ENCODE results near the gene FAM168B. TPM values are rescaled to one million over a fixed set of nuclear protein-coding genes. Genes with fewer than 3 reads are reported as not detected.

FAM168B gene
- polyA plus RNA-seq, 1 donor = 71.6 TPM

GRCh38 chr2:131046918-131047652 lies 46.2 kb downstream of the FAM168B start:
- DNase-seq = no peak
- H3K27me3 ChIP-seq (ENCODE audit: control insufficient read depth, insufficient read depth, low read length) = no peaks in the 10 kb centered on the region
- H3K9me3 ChIP-seq (ENCODE audit: control insufficient read depth, low read depth, low read length) = no peaks in the 10 kb centered on the region
- H3K27ac ChIP-seq (ENCODE audit: low read length) = no peak overlapping the region
- no peak overlapping the region for H3K4me3 ChIP-seq (ENCODE audit: low read length)
- WGBS (ENCODE audit: insufficient coverage, low lambda C conversion rate) = no CpG with 5 or more reads among the region's 18 CpGs
- H3K36me3 ChIP-seq (ENCODE audit: control insufficient read depth, insufficient read depth, low read length) = peaks cover 55% of the 10 kb centered on the region
- no peaks in the 10 kb centered on the region for H3K4me1 ChIP-seq (ENCODE audit: control insufficient read depth, insufficient read depth, low read length)

GRCh38 chr2:131046028-131046917 lies 47.0 kb downstream of the FAM168B start:
- Histone ChIP-seq H3K9me3 (ENCODE audit: control insufficient read depth, low read depth, low read length) (no peaks in the 10 kb centered on the region), H3K27ac (ENCODE audit: low read length) (no peak overlapping the region), H3K4me3 (ENCODE audit: low read length) (no peak overlapping the region), H3K27me3 (ENCODE audit: control insufficient read depth, insufficient read depth, low read length) (peaks cover 1% of the 10 kb centered on the region), H3K36me3 (ENCODE audit: control insufficient read depth, insufficient read depth, low read length) (peaks cover 47% of the 10 kb centered on the region), H3K4me1 (ENCODE audit: control insufficient read depth, insufficient read depth, low read length) (no peaks in the 10 kb centered on the region)
- no CpG with 5 or more reads among the region's 32 CpGs for WGBS (ENCODE audit: insufficient coverage, low lambda C conversion rate)
- DNase-seq = no peak

- H3K4me1 ChIP-seq (ENCODE audit: control insufficient read depth, insufficient read depth, low read length) = no peaks in the 10 kb centered on the region
- WGBS (ENCODE audit: insufficient coverage, low lambda C conversion rate) = no CpG with 5 or more reads among the region's 8 CpGs
- no peak overlapping the region for H3K4me3 ChIP-seq (ENCODE audit: low read length)
- H3K9me3 ChIP-seq (ENCODE audit: control insufficient read depth, low read depth, low read length) = no peaks in the 10 kb centered on the region
- no peak for DNase-seq
- H3K27ac ChIP-seq (ENCODE audit: low read length) = no peak overlapping the region
- peaks cover 9% of the 10 kb centered on the region for H3K27me3 ChIP-seq (ENCODE audit: control insufficient read depth, insufficient read depth, low read length)
- H3K36me3 ChIP-seq (ENCODE audit: control insufficient read depth, insufficient read depth, low read length) = peaks cover 39% of the 10 kb centered on the region
These were observed 47.8 kb downstream of the FAM168B start for GRCh38 chr2:131045286-131046027.

GRCh38 chr2:131044757-131045150 lies 48.5 kb downstream of the FAM168B start:
- no peak overlapping the region for H3K27ac ChIP-seq (ENCODE audit: low read length)
- DNase-seq = no peak
- peaks cover 5% of the 10 kb centered on the region for H3K9me3 ChIP-seq (ENCODE audit: control insufficient read depth, low read depth, low read length)
- H3K4me3 ChIP-seq (ENCODE audit: low read length) = no peak overlapping the region
- H3K4me1 ChIP-seq (ENCODE audit: control insufficient read depth, insufficient read depth, low read length) = no peaks in the 10 kb centered on the region
- H3K27me3 ChIP-seq (ENCODE audit: control insufficient read depth, insufficient read depth, low read length) = peaks cover 16% of the 10 kb centered on the region
- peaks cover 32% of the 10 kb centered on the region for H3K36me3 ChIP-seq (ENCODE audit: control insufficient read depth, insufficient read depth, low read length)
- WGBS (ENCODE audit: insufficient coverage, low lambda C conversion rate) = no CpG with 5 or more reads among the region's 11 CpGs

- H3K4me3 ChIP-seq (ENCODE audit: low read length) = no peak overlapping the region
- no peak overlapping the region for H3K27ac ChIP-seq (ENCODE audit: low read length)
- no CpG with 5 or more reads among the region's 24 CpGs for WGBS (ENCODE audit: insufficient coverage, low lambda C conversion rate)
- H3K36me3 ChIP-seq (ENCODE audit: control insufficient read depth, insufficient read depth, low read length) = peaks cover 28% of the 10 kb centered on the region
- H3K27me3 ChIP-seq (ENCODE audit: control insufficient read depth, insufficient read depth, low read length) = peaks cover 22% of the 10 kb centered on the region
- peaks cover 7% of the 10 kb centered on the region for H3K9me3 ChIP-seq (ENCODE audit: control insufficient read depth, low read depth, low read length)
- H3K4me1 ChIP-seq (ENCODE audit: control insufficient read depth, insufficient read depth, low read length) = no peaks in the 10 kb centered on the region
- DNase-seq = no peak
These were observed 49.0 kb downstream of the FAM168B start for GRCh38 chr2:131044075-131044756.

GRCh38 chr2:131043199-131044074 lies 49.8 kb downstream of the FAM168B start:
- WGBS (ENCODE audit: insufficient coverage, low lambda C conversion rate) = 100% methylated on average over 1 of the region's 18 CpGs
- no peak overlapping the region for H3K4me3 ChIP-seq (ENCODE audit: low read length)
- no peak for DNase-seq
- H3K36me3 ChIP-seq (ENCODE audit: control insufficient read depth, insufficient read depth, low read length) = peaks cover 20% of the 10 kb centered on the region
- H3K27ac ChIP-seq (ENCODE audit: low read length) = no peak overlapping the region
- H3K27me3 ChIP-seq (ENCODE audit: control insufficient read depth, insufficient read depth, low read length) = peaks cover 30% of the 10 kb centered on the region
- peaks cover 7% of the 10 kb centered on the region for H3K9me3 ChIP-seq (ENCODE audit: control insufficient read depth, low read depth, low read length)
- H3K4me1 ChIP-seq (ENCODE audit: control insufficient read depth, insufficient read depth, low read length) = no peaks in the 10 kb centered on the region

GRCh38 chr2:131042148-131042775 lies 51.0 kb downstream of the FAM168B start:
- Histone ChIP-seq H3K4me3 (ENCODE audit: low read length) (no peak overlapping the region), H3K4me1 (ENCODE audit: control insufficient read depth, insufficient read depth, low read length) (no peaks in the 10 kb centered on the region), H3K9me3 (ENCODE audit: control insufficient read depth, low read depth, low read length) (peaks cover 7% of the 10 kb centered on the region), H3K27me3 (ENCODE audit: control insufficient read depth, insufficient read depth, low read length) (peaks cover 41% of the 10 kb centered on the region), H3K27ac (ENCODE audit: low read length) (no peak overlapping the region), H3K36me3 (ENCODE audit: control insufficient read depth, insufficient read depth, low read length) (peaks cover 13% of the 10 kb centered on the region)
- no CpG with 5 or more reads among the region's 7 CpGs for WGBS (ENCODE audit: insufficient coverage, low lambda C conversion rate)
- DNase-seq = no peak

- Histone ChIP-seq H3K36me3 (ENCODE audit: control insufficient read depth, insufficient read depth, low read length) (peaks cover 6% of the 10 kb centered on the region), H3K4me3 (ENCODE audit: low read length) (no peak overlapping the region), H3K27ac (ENCODE audit: low read length) (no peak overlapping the region), H3K27me3 (ENCODE audit: control insufficient read depth, insufficient read depth, low read length) (peaks cover 48% of the 10 kb centered on the region), H3K4me1 (ENCODE audit: control insufficient read depth, insufficient read depth, low read length) (no peaks in the 10 kb centered on the region), H3K9me3 (ENCODE audit: control insufficient read depth, low read depth, low read length) (peaks cover 7% of the 10 kb centered on the region)
- WGBS (ENCODE audit: insufficient coverage, low lambda C conversion rate) = no CpG with 5 or more reads among the region's 14 CpGs
- no peak for DNase-seq
These were observed 51.7 kb downstream of the FAM168B start for GRCh38 chr2:131041402-131042147.

All from large intestine (tissue), 3 donors.